GM21723 (cell line): ENCODE data around the gene SELPLG.
"Not testable (repeated sequence)": the region's sequence is repeated elsewhere in the genome, so short reads cannot be mapped to it uniquely, and the experiment has no call there.

Experiments
- ATAC-seq: cut with Tn5 transposase; IDR thresholded peaks from one replicate; pipeline ENCODE4 v1.9.1; 2021; ENCODE audit warnings: mild to moderate bottlenecking, moderate library complexity; ENCODE audit not compliant: unreplicated experiment

Gene SELPLG

GRCh38 chr12:108592033-108592909, 41.4 kb downstream of the SELPLG start:
- ATAC-seq, result no peak

GRCh38 chr12:108591267-108591980, 42.3 kb downstream of the SELPLG start:
- no peak for ATAC-seq

GRCh38 chr12:108590463-108590862, 43.2 kb downstream of the SELPLG start:
- not testable (repeated sequence) for ATAC-seq

- ATAC-seq, result no peak
These were observed 43.9 kb downstream of the SELPLG start for GRCh38 chr12:108589840-108590229.

GRCh38 chr12:108589028-108589839, 44.5 kb downstream of the SELPLG start:
- ATAC-seq, result no peak

GRCh38 chr12:108587826-108588225, 45.9 kb downstream of the SELPLG start:
- ATAC-seq, result no peak

- ATAC-seq, result no peak
These were observed 47.4 kb downstream of the SELPLG start for GRCh38 chr12:108586306-108586705.

GRCh38 chr12:108585864-108586263, 47.8 kb downstream of the SELPLG start:
- no peak for ATAC-seq

GRCh38 chr12:108584456-108585065, 49.1 kb downstream of the SELPLG start:
- no peak for ATAC-seq

- no peak for ATAC-seq
These were observed 49.7 kb downstream of the SELPLG start for GRCh38 chr12:108583991-108584390.

- no peak for ATAC-seq
These were observed 50.5 kb downstream of the SELPLG start for GRCh38 chr12:108582978-108583770.

- no peak for ATAC-seq
These were observed 51.2 kb downstream of the SELPLG start for GRCh38 chr12:108582509-108582908.

- no peak for ATAC-seq
These were observed 52.1 kb downstream of the SELPLG start for GRCh38 chr12:108581311-108582227.

- ATAC-seq, result no peak
These were observed 53.2 kb downstream of the SELPLG start for GRCh38 chr12:108580531-108580930.

GRCh38 chr12:108578813-108579212, 54.9 kb downstream of the SELPLG start:
- no peak for ATAC-seq

GRCh38 chr12:108578264-108578663, 55.4 kb downstream of the SELPLG start:
- no peak for ATAC-seq

- no peak for ATAC-seq
These were observed 56.2 kb downstream of the SELPLG start for GRCh38 chr12:108577458-108577857.

GRCh38 chr12:108576660-108577234, 56.9 kb downstream of the SELPLG start:
- no peak for ATAC-seq
